H1 (cell line): ENCODE data around the gene FSTL4.

Experiments
- CTCF ChIP-seq, 3 experiments: IDR thresholded peaks; 1 replicate in 2 of 3; 2 replicates in 1 of 3; pipeline versions ENCODE4 v1.5.1 to v1.6.1; 2011; ENCODE audit warnings: low read length in 3 of 3, mild to moderate bottlenecking in 3 of 3, inconsistent platforms in 2 of 3, low read depth in 1 of 3, moderate library complexity in 1 of 3; ENCODE audit not compliant: insufficient read depth in 1 of 3; ENCODE audit errors: control extremely low read depth in 1 of 3
- GTF2F1 ChIP-seq: IDR thresholded peaks from 2 replicates; pipeline ENCODE4 v1.6.1; 2012; ENCODE audit warnings: low read depth, low read length, improper control_type of control experiment, borderline replicate concordance
- POLR2A ChIP-seq, 2 experiments: IDR thresholded peaks; 1 replicate in 1 of 2; 2 replicates in 1 of 2; pipeline ENCODE4 v1.6.1; 2011; ENCODE audit warnings: low read depth in 2 of 2, low read length in 2 of 2, mild to moderate bottlenecking in 2 of 2; ENCODE audit errors: control extremely low read depth in 1 of 2
- POLR2AphosphoS5 ChIP-seq: IDR thresholded peaks from 2 replicates; pipeline ENCODE4 v1.6.1; 2011; ENCODE audit warnings: low read depth, low read length
- POU5F1 ChIP-seq: IDR thresholded peaks from 2 replicates; pipeline ENCODE4 v1.6.1; 2011; ENCODE audit warnings: low read depth, mild to moderate bottlenecking, low read length, moderate library complexity
- YY1 ChIP-seq: IDR thresholded peaks from 2 replicates; pipeline ENCODE4 v1.6.1; 2011; ENCODE audit warnings: low read depth, mild to moderate bottlenecking, low read length

GRCh38 chr5:133464013-133464412 is 148.3 kb downstream of the FSTL4 start:
- no peak for TF ChIP-seq POLR2A (IDR thresholded peaks at IDR 0.05; ENCODE audit: control extremely low read depth in 1 of 2, low read depth in 2 of 2, low read length in 2 of 2)
- TF ChIP-seq CTCF (IDR thresholded peaks at IDR 0.05; ENCODE audit: control extremely low read depth in 1 of 3, insufficient read depth in 1 of 3, low read depth in 1 of 3, low read length in 3 of 3) = no peak
- no peak for TF ChIP-seq POLR2AphosphoS5
- no peak for TF ChIP-seq GTF2F1
- no peak for TF ChIP-seq POU5F1
- TF ChIP-seq YY1 = no peak
